HG03460 (cell line): ENCODE measurements around the gene GRM7.

Experiments
- ATAC-seq: cut with Tn5 transposase; IDR thresholded peaks from one replicate; pipeline ENCODE4 v1.9.1; 2021; ENCODE audit not compliant: unreplicated experiment

Gene GRM7

DNA sequence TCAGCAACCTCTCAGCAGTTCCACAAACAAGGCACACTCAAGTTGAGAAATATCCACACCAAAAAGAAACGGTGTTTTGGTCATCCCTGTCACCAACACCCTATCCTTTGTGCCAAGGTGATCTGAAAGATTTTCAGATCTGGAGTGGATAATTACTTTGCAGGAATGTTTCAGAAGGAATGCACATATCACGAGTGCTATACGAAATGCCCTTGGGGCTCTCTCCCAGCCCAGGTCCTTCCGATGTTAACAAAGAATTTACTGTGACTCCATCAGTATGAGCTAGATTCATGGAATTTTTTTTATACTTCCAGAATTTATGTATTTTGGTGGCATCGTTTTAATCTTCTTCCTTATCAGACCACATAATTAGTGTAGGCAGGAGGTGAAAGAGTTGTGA is 105.0 kb downstream of the GRM7 start:
- no peak for ATAC-seq

DNA sequence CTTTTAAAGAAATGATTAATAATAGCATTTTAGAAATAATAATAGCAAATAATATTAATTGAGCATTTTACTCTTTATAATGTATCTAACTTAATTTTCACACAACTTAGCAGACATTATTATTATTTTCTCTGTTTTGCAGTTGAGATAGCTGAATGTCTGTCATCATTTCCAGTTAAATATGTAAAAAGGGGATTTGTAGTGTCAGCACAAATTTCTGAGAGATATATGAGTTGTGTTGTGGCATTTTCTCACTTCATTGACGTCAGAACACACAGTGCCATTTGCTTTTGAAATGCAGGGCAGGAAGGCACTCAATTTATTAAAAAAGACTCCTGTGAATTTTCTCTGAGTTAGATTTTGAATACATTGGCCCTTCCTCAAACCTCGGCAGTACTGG is 111.0 kb downstream of the GRM7 start:
- ATAC-seq = no peak

DNA sequence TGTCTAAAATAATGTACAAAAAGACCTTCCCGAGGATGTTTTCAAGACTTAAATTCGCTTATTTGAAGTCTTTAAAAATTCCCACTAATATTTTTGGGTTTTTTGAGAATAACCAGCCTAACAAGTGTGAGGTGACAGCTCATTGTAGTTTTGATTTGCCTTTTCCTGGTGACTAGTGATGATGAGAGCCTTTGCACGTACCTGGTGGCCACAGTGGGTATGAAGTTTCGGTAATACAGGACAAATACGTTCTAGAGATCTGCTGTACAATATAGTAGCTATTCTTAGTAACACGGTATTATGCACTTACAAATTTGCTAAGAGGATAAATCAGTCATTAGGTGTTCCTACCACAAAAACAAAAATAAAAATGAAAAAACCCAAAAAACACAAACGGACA is 124.9 kb downstream of the GRM7 start:
- ATAC-seq = no peak

DNA sequence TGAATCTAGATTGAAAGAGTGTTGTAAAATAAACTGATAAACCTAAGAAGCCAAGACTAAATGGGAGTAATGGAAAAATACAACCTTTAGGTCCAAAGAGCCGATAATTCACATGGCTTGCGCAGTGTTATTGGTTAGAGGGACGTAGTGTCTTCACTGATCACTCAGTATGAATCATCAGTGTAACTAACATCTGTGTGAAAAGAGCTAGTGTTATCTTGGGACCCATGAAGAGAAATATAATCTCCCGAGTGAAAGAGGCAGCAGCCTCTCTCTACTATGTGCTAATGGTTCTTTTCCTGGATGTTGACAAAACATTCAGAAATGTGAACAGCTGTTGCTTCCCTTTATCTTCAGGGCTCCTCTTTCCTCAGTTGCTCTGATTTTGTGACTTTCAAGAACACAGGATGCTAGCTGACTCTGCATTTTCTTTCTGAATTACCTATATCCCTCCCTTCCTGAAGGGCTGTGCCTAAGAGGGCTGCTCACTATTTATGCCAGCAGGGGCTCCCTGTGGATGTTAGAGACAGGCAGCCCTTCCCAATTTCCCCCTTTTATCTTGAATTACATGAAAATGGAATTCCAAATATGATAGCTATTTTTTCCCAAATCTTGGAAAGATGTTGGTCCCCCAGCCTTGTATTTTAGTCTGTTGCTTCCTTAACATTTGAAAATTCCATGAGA is 128.8 kb downstream of the GRM7 start:
- no peak for ATAC-seq

DNA sequence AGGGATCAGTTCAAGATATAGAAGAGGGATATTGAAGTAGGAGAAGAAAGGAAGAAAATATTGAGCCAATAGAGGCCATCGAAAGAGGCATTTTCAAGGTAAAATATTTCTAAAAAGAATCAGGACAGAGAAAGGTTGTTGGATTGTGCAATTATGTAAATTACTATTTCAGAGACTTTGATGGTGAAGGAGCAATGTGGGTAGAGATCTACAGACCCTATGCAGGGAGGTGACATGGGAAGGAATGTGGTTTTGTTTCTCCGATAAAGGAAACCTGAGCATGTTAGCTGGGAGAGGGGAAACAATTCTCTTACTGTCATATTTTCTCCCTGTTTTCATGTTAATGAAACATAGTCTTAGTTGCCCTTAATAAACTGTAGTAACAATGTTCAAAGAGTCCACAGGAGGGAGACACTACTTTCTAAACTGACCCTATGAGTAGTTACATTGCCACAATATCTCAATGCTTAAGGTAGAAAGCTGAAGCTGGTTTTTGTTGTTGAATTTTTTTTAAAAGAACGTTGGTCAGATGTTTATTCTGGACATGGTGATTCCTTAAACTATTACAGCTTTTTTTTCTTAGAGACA is 133.3 kb downstream of the GRM7 start:
- ATAC-seq = no peak

DNA sequence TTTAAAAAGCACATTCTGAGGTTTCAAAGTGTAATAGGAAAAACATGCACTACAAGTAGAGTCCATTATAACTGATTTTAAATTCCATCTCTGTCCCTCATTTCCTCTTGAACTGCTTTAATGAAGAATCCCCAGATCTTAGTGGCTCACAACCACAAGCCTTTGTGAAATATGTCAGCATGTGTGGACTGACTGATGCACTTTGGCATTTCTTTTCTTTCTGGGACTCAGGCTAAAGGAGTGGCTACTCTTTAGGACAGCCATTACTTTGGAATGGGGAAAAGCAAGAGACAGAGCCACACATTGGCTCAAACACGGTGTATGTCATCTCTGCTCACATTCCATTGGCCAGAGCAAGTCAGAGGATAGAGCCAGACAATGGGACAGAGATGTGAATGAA is 139.6 kb downstream of the GRM7 start:
- ATAC-seq = no peak

DNA sequence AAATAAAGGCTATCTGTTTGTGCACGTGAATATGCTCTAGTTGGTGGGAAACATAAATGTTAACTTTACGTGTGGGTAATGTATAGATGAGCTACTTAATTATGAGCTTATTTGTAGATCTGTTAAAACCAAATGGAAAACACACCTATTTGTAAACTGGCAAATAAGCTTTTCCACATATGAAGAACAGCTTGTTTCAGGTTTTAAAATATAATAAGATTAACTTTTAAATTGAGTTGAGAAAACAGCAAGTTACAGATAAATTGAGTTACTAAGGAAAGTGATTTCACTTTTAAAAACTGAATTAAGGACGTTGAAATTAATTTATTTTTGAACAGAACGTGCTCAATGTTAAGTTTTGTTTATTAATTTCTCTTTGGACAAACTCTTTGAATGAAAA is 140.5 kb downstream of the GRM7 start:
- no peak for ATAC-seq

DNA sequence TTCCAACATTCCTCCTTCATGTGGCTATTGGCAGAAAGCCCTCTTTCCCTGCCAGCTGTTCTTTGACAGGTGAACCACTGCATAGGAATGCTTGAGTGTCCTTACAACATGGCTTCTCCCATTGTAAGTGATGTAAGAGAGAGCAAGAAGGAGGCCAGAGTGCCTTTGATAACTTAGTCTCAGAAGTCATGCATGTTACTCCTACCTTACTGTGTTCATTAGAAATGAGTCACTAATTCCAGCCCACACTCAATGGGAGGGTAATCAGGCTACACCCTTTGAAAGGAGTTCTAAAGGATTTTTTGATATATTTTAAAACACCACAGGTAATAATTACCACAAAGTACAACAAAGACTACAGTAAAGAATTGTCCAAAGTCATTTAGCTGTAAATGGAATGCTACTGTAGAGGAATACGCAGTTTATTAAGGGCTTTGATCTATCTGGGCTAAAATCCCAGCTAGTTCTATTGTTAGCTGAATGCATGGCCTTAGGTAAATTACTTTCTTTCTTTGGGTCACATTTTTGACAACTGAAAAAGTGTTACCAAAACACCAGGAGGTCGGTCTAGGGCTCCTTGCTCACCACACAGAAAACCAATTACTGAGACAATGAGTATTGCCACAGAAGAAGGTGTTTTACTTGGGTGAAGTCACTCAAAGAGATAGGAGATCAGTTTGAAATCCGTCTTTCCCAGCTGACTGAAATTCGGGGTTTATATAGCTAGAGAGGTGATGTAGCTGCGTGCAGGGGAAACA is 154.9 kb downstream of the GRM7 start:
- ATAC-seq = no peak

DNA sequence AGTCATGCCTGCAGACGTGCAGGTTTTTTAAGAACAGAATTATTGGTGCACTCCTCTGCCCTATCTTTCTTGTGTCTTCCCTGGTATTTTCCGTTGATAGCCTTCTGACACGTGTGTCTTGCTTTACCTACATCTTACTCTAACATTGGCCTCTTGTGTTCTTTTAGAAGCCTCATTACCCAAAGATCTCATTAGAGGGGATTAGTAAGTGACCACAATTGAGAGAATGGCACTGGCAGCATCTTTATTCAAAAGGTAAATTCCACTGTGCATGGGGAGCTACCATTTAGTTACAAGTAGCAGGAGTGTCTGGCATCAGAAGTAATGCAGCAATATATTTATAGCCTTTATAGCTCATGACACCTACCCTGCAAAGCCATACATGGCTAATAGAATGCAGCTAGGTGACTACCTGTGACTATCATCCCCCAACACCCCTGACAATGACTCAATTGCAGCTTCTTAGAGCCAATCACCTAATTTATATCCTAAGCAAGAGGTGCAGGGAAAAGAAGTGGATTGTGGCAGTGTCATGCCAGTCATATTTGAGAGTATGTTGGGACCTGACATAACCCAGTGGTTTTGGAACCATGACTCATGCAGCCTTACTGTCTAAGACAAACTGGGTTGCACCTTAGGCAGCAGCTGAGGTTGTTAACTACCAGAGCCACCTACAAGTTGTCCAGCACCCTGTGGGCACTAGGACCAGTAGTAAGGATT is 164.8 kb downstream of the GRM7 start:
- no peak for ATAC-seq

DNA sequence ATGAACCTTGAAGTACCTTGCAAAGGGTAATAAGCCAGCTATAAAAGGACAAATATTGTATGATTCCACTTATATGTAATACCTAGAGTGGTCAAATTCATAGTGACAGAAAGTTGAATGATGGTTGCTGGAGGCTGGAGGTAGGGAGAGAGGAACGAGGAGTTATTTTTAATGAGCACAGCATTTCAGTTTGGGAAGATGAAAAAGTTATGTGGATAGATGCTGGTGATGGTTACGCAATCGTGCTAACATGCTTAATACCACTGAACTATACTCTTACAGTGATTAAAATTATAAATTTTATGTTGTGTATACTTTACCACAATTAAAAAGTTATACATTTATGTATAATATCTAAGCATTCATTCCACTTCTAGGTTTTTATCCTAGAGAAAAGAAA is 168.6 kb downstream of the GRM7 start:
- ATAC-seq = no peak

DNA sequence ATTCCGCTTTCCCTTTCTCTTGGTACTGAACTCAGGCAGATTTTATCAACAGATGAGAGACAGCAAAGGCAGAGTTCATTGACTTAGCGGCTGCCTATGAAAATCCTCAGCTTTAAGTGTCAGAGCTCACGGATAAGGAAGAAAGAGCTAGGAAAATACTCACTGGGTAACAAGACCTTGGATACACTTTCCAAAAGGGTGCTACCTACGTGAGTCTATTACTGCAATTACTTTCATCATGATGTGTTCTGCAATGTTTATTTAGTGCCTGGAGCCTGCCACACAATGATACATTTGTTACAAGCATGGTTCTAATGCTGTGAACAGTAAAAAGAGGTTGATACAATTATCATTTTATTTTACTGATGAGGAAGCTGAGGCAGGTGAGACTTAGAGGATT is 177.5 kb downstream of the GRM7 start:
- no peak for ATAC-seq

DNA sequence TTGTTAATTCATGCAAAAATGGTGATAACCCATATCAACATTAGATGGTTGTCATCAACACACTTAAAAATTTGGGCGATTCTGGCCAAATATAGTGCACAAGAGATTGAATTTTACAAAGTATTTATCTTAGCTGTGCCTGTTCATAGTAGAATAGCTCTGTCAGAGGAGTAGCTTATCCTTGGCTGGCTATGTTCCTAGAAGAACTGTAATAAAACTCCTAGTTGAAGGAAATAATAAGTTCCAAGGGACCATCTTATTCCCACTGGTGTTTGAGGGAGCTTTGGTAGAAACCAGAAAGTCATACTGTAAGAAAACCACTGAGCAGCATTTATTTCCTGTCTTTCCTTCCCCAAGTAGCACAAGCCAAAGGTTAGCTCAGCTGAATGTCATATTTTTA is 201.8 kb downstream of the GRM7 start:
- ATAC-seq = no peak

DNA sequence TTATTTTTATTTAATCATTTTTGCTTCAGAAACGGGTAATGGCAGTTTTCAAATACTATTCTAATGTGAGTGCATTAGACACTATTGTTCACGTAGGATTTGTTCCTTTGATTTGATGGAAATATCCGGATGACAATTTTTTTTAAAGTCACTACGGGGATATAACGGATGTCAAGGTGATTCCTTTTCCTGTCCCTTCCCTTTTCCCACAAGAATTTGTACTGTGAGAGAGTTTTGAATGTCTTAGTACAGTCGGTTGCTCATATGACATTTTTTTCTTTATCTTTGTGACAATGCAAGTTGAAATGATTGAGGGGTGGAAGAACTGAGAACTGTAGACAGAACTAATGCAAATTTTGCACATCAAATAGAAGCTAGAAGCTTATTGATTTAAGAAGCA is 209.5 kb downstream of the GRM7 start:
- ATAC-seq = no peak

DNA sequence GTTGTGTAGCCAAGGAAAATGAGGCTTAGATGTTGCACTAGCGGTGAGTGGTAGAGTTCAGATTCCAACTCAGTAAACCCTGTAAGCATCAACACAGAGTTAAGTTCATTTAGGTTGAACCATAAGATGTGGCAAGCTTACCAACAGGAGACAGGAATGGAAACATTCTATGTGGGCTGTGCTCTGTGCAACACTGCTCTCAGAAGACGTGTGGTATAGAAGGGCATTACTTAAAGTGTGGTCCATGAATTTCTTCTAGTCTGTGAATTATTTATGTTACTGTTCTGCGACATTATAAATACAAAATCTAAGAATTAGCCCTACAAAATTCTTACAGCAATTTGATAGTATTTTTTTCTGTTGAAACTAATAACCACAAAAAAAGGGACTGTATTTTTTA is 213.3 kb downstream of the GRM7 start:
- ATAC-seq = no peak

DNA sequence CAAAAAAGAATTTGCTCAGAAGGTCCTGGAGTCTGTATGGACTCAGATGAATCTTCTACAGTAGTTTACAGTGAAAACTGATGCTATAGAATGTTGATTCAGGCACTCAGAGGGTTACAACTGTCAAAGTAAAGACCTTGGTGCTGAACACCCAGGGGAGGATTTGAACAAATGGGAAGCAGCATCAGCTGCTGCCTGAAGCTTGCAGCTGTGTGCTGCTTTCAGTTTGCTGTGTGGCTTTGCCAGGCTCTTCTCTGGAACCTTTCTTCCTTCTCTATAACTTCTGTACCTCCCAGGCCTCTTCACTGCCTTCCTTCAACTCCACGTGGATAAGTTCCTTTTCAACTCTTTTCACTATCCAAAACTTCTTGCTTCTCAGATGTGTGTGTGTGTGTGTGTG is 214.2 kb downstream of the GRM7 start:
- ATAC-seq = no peak

DNA sequence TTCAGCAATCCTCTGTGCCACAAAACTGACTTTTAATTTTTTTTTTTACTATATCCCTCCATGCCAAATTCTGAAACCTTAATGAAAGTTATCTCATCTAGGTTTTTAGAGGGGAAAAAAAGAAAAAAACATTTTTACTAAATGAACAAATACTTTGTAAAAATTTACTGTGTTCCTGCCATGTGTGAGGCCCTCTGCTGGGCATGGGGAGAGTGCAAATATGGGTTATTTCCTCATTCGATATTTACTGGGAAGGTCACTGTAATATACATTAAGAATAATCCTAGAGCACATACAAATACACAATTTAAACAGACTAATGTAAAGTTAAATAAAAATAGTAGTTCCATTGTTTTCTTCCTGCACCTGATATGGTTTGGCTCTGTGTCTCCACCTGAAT is 215.0 kb downstream of the GRM7 start:
- no peak for ATAC-seq

DNA sequence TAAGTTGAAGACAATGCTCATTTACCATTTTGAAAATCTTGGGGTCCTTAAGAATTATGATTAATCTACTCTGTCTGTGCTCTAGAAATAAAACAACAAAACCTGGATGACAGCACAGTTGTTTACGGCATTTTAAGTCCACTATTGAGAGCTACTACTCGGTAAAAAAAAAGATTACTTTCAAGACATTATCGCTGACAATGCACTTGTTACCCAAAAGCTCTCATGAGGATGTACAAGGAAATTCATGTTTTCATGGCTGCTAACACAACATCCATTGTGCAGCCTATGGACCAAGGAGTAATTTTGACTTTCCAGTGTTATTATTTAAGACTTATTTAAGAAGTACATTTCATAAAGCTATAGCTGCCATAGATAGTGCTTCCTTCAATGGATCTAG is 221.3 kb downstream of the GRM7 start:
- no peak for ATAC-seq

DNA sequence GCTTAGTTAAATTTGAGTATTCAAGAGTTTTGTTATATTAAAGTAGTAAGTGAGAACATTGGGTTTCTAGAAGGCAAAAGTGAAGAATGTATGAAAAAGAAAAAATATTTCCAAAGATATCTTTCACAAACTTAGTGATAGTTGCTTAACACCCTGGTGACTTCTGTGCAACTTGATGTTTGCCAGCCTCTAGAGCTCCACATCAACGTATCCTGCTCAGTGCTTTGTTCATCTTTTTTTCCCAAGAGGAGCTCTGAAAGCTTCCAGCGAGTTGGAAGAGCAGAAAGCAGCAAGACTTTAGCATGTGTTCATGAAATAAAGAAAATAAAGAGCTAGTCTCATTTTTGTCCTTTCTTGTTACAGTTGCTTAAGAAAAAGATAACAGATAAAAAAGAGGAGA is 225.5 kb downstream of the GRM7 start:
- ATAC-seq = no peak

DNA sequence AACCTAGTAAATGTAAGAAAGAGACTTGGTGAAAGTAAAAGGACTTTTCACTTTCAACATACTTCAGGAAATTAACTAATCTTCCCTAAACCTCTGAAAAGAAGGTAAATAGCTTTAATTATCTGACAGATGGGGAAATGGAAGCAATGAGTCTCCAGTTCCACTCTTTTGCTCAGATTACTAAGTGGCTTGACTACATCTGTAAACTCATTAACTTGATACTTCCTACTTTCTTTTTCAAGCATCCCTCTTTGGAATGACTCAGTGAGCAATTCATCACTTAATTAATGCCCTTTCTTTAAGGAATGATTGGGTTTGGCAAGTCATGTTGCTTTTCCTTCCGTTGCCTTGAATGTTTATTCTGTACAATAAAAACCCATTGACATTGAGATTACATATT is 234.2 kb downstream of the GRM7 start:
- no peak for ATAC-seq

DNA sequence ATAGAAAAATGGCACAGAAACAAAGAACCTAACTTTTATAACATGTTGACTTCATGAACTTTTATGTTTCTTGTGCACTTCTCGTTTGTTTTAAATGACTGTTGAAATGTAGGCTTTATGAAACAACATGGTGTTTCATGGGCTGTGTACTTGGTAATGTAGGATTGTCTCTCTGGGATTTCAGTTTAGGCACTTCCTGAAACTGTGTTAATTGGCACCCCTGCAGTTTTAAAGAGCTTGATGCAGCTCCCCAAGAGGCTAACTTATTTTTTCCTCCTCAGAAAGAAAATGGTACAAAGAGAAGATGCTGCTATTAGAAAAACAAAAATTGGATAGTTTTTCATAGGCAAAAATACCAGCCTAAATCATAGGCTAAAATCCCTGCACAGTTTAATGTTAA is 239.2 kb downstream of the GRM7 start:
- no peak for ATAC-seq

DNA sequence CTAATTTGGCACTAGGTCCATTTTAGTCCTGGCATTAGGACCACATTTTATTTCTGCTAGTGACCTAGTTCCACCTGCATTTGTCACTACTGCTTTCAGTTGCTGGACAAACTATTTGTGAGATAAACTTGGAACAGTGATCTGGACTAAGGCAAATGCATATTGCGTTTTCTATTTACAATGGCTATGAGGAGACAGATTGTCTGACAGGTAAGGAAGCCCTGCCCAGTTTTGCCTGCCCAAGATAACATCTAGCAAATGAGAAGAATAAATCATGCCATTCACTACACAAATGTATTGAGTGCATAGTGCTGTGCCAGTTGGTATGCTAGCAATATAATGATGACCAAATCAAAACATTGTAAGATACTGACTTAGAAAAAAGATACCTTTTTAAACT is 245.7 kb downstream of the GRM7 start:
- ATAC-seq = no peak

DNA sequence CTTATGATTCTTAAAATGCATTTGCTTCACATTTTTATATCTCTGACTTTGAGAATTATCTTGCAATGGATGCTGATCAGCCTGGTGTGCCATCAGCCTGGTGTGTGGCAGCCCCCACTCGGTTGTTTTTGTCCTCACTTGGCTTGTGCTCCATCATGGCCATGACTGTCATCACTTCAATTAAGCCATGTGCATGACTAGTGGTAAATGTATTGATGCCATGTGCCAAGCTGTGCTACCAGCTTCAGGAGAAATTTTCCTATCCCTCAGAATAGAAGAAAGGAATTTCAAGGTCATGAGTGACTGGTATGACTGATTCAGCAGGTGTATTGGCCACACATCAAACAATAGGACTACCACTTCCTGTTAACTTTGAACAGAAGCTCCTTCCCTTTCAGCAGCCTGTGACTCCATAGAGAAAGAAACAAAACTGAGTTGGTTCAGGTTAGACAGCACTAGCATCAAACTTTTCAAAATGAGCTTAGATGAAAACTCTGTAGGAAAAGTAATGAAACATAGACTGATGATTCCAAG is 251.7 kb downstream of the GRM7 start:
- ATAC-seq = no peak
